VCaP (cell line): ENCODE results near the gene FASN.

Experiments
- H3K27ac ChIP-seq: fragments of 450-650 bp; 2 replicates; pipeline ENCODE4 v1.5.1; 2017
- CTCF ChIP-seq: fragments of 450-650 bp; conservative IDR thresholded peaks from 2 replicates; pipeline ENCODE4 v1.5.1; 2017; ENCODE audit warnings: mild to moderate bottlenecking, moderate library complexity

Gene FASN

GRCh38 chr17:82121246-82121645 lies 23.2 kb upstream of the FASN start:
- H3K27ac ChIP-seq: no peak overlapping the region
- no peak for TF ChIP-seq CTCF

- no peak overlapping the region for H3K27ac ChIP-seq
- no peak for TF ChIP-seq CTCF
Observed at GRCh38 chr17:82120148-82120547, 22.1 kb upstream of the FASN start.

GRCh38 chr17:82118815-82119380 lies 20.9 kb upstream of the FASN start:
- no peak overlapping the region for H3K27ac ChIP-seq
- TF ChIP-seq CTCF: no peak

- TF ChIP-seq CTCF: no peak
- H3K27ac ChIP-seq: no peak overlapping the region
Observed at GRCh38 chr17:82118168-82118814, 20.3 kb upstream of the FASN start.

GRCh38 chr17:82117139-82118090 lies 19.4 kb upstream of the FASN start:
- TF ChIP-seq CTCF: no peak
- H3K27ac ChIP-seq: no peak overlapping the region

- H3K27ac ChIP-seq: no peak overlapping the region
- no peak for TF ChIP-seq CTCF
Observed at GRCh38 chr17:82116246-82116645, 18.2 kb upstream of the FASN start.

GRCh38 chr17:82114872-82115271 lies 16.8 kb upstream of the FASN start:
- peak overlapping the region; percentile 99 for H3K27ac ChIP-seq
- no peak for TF ChIP-seq CTCF
